Naive thymus-derived CD4-positive, alpha-beta T cell (primary cell): Measurements from ENCODE around the gene ITPR2. TPM values are rescaled to one million over a fixed set of nuclear protein-coding genes. Genes with fewer than 3 reads are reported as not detected.
A peak's percentile ranks its signal among the peaks of the same experiment; 100 is the strongest.

Experiments used
- ATAC-seq: fragments of 150-1000 bp; cut with Tn5 transposase; 2 replicates; pipeline ENCODE4 v1.10.0; 2021; ENCODE audit warnings: mild to moderate bottlenecking, moderate library complexity
- CTCF ChIA-PET: fragments of 350-600 bp; sonication (Branson Sonifier 250); formaldehyde crosslinking; loops from one replicate; lab custom pipeline; 2021; ENCODE audit warnings: antibody characterized with exemption; lab: Charles Lee
- POLR2A ChIA-PET: fragments of 350-600 bp; sonication (Branson Sonifier 250); formaldehyde crosslinking; loops from one replicate; lab custom pipeline; 2021; ENCODE audit warnings: antibody characterized with exemption, inconsistent platforms; lab: Charles Lee
- DNase-seq, 9 donors: peaks; one replicate each; pipeline versions ENCODE4 v3.0.0 to v3.0.0-alpha.2; 2020 to 2022; ENCODE audit warnings: mixed read lengths in 1 of 9
- H3K27ac ChIP-seq: one replicate; pipeline ENCODE4 v1.7.0; 2013; ENCODE audit warnings: mild to moderate bottlenecking, low read depth, low read length, moderate library complexity
- H3K27me3 ChIP-seq, 2 donors: one replicate each; pipeline ENCODE4 v1.7.0; 2013; ENCODE audit warnings: low read length in 2 of 2, mild to moderate bottlenecking in 2 of 2, moderate library complexity in 2 of 2; ENCODE audit not compliant: control insufficient read depth in 2 of 2, insufficient read depth in 2 of 2
- H3K36me3 ChIP-seq, 3 experiments: 1 replicate in 2 of 3; 2 replicates in 1 of 3; pipeline ENCODE4 v1.7.0; 2013; ENCODE audit warnings: low read length in 3 of 3, mild to moderate bottlenecking in 3 of 3, moderate library complexity in 1 of 3; ENCODE audit not compliant: insufficient read depth in 3 of 3, control insufficient read depth in 2 of 3
- H3K4me1 ChIP-seq, 2 donors: one replicate each; pipeline ENCODE4 v1.7.0; 2013; ENCODE audit warnings: low read length in 2 of 2, mild to moderate bottlenecking in 2 of 2, moderate library complexity in 1 of 2; ENCODE audit not compliant: control insufficient read depth in 2 of 2, insufficient read depth in 2 of 2
- H3K4me3 ChIP-seq: 2 replicates; pipeline ENCODE4 v1.7.0; 2013; ENCODE audit warnings: mild to moderate bottlenecking, low read length
- H3K9me3 ChIP-seq, 3 experiments: 1 replicate in 2 of 3; 2 replicates in 1 of 3; pipeline ENCODE4 v1.7.0; 2013; ENCODE audit warnings: low read length in 3 of 3; ENCODE audit not compliant: control insufficient read depth in 2 of 3
- H3K27ac Mint-ChIP-seq, 9 donors: one replicate each; pipeline ENCODE4 v1.8.0; 2020 to 2022; ENCODE audit warnings: mixed read lengths in 9 of 9, mild to moderate bottlenecking in 8 of 9, moderate library complexity in 5 of 9, inconsistent platforms in 2 of 9
- H3K27me3 Mint-ChIP-seq, 5 donors: one replicate each; pipeline ENCODE4 v1.8.0; 2021 to 2022; ENCODE audit warnings: mixed read lengths in 5 of 5, mild to moderate bottlenecking in 1 of 5
- H3K36me3 Mint-ChIP-seq, 5 donors: one replicate each; pipeline ENCODE4 v1.8.0; 2020 to 2022; ENCODE audit warnings: mixed read lengths in 5 of 5, mild to moderate bottlenecking in 3 of 5, inconsistent platforms in 1 of 5
- H3K4me1 Mint-ChIP-seq, 7 donors: one replicate each; pipeline ENCODE4 v1.8.0; 2020 to 2022; ENCODE audit warnings: mixed read lengths in 7 of 7, mild to moderate bottlenecking in 3 of 7, inconsistent platforms in 1 of 7
- H3K4me3 Mint-ChIP-seq, 10 donors: one replicate each; pipeline ENCODE4 v1.8.0; 2020 to 2022; ENCODE audit warnings: mild to moderate bottlenecking in 10 of 10, mixed read lengths in 10 of 10, moderate library complexity in 6 of 10, inconsistent platforms in 2 of 10
- H3K9me3 Mint-ChIP-seq, 11 donors: one replicate each; pipeline ENCODE4 v1.8.0; 2020 to 2022; ENCODE audit warnings: mixed read lengths in 11 of 11, mild to moderate bottlenecking in 4 of 11, inconsistent platforms in 1 of 11, moderate library complexity in 1 of 11
- intact Hi-C, 2 donors: fragments of 100-400 bp; cut with micrococcal nuclease; formaldehyde crosslinking; loops; one replicate each; pipeline ENCODE4 v1.15.1; 2023
- polyA plus RNA-seq, 2 donors: library from polyadenylated mRNA; unstranded; fragments of 300-500 nt; fragmentation: Illumina TruSeq; gene quantifications; one replicate each; pipeline ENCODE4 v1.2.3, GENCODE V29; 2021
- total RNA-seq, 6 experiments: library from RNA in 5 of 6; stranded (reverse) in 5 of 6; gene quantifications; 1 replicate in 5 of 6; 2 replicates in 1 of 6; pipeline ENCODE4 v1.2.3 and lab custom pipeline; 2021 to 2026

ITPR2 gene
- total and polyA plus RNA-seq, 7 experiments from 2014 or later = 11.3 to 71.5 (median 51.4) TPM

DNA sequence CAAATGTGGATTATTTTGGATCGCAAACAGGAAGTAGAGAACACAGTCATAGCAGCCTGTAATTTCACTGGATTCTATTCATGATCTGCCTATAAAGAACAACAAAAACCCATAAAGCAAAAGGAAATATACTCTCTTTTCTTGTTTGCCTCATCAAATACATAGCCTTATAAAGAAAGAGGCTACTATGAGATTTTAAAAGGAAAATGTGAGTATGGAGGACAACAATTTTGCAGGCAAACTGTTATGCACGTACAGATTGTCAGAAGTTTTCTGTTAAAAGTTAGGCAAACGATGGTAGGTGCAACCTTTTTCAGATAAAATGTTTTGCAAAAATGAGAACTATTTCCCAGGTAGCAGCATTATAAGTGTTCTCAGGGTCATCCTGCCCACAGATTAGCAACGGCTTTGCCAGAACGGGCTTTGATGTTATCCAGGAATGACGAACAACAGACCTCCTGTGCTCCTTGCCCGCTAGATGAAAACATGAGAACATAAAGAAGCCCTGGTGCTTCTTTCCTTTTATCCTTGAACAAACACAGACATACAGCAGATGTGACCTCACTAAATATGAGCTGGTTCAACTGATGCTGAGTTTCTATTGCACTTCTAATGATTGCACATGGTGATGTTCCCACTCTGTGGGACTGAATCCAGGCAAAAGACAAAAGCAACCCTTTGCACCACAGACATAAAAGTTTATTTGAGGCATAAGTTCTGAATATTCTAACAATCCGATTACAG is 88.1 kb downstream of the ITPR2 start:
- no peaks in the 10 kb centered on the region for H3K27me3 Mint-ChIP-seq
- POLR2A ChIA-PET = interaction anchor here (0.6 kb wide), 1 partner anchor 9 kb away, joined by 3 read pairs; no protein-coding TSS in a partner anchor

DNA sequence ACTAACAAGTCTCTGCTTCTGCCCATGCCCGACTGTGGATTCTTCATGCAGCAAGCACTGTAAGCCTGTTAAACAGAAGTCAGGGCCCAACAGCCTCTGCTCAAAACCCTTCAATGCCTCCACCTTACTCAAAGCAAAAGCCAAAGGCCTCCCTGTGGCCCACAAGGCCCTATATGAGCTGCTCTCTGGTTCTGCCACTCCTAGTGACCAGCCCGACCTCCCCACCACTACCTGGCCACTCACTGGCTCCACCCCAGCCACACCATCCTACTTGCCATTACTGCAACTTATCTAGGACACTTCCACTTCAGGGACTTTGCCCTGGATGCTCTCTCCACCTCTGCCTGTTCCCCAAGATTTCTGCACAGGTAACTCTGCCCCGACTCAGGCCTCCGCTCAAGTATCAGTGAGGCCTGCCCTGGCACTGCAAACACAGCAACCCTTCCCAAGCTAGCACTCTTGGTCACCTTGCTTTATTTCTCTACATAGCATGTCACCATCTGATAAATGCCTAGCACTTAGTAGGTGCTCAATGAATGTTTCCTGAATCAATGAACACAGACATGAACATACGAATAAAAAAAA is 88.9 kb downstream of the ITPR2 start:
- peaks cover 16 to 41% (median 35%) of the 10 kb centered on the region in 5 donors for H3K36me3 Mint-ChIP-seq
- ChIA-PET CTCF (no interaction called here), POLR2A (no interaction called here)
- intact Hi-C loops = no loop called here
- peaks cover 0 to 8% (median 3%) of the 10 kb centered on the region in 3 experiments for H3K9me3 ChIP-seq
- H3K4me3 Mint-ChIP-seq = no peak overlapping the region
- peaks cover 6 to 8% of the 10 kb centered on the region in 2 donors for H3K4me1 ChIP-seq
- H3K36me3 ChIP-seq = no peaks in the 10 kb centered on the region
- DNase-seq = no peak
- H3K27me3 ChIP-seq = no peaks in the 10 kb centered on the region
- H3K9me3 Mint-ChIP-seq = peaks cover 0 to 30% (median 9%) of the 10 kb centered on the region in 11 donors
- H3K27ac ChIP-seq = no peak overlapping the region
- no peak for ATAC-seq
- no peaks in the 10 kb centered on the region for H3K27me3 Mint-ChIP-seq
- H3K4me3 ChIP-seq = no peak overlapping the region
- H3K27ac Mint-ChIP-seq = peak overlapping the region in 3 of 9 donors; percentile 3 to 28 (median 27)
- peaks cover 28 to 59% (median 40%) of the 10 kb centered on the region in 7 donors for H3K4me1 Mint-ChIP-seq

More for the DNA sequence above, 88.1 kb downstream of the ITPR2 start:
- Histone ChIP-seq H3K36me3 (no peaks in the 10 kb centered on the region), H3K27ac (no peak overlapping the region), H3K4me1 (peaks cover 11% of the 10 kb centered on the region in 2 donors), H3K27me3 (no peaks in the 10 kb centered on the region), H3K4me3 (no peak overlapping the region), H3K9me3 (peaks cover 0 to 4% (median 0%) of the 10 kb centered on the region in 3 experiments)
- peaks cover 0 to 25% (median 7%) of the 10 kb centered on the region in 11 donors for H3K9me3 Mint-ChIP-seq
- intact Hi-C loops = no loop called here
- H3K4me1 Mint-ChIP-seq = peaks cover 32 to 66% (median 47%) of the 10 kb centered on the region in 7 donors
- ATAC-seq (no peak), DNase-seq (no peak)
- CTCF ChIA-PET = no interaction called here
- peak overlapping the region in 1 of 9 donors; percentile 23 for H3K27ac Mint-ChIP-seq
- peaks cover 13 to 39% (median 31%) of the 10 kb centered on the region in 5 donors for H3K36me3 Mint-ChIP-seq
- peak overlapping the region in 1 of 10 donors; percentile 6 for H3K4me3 Mint-ChIP-seq

DNA sequence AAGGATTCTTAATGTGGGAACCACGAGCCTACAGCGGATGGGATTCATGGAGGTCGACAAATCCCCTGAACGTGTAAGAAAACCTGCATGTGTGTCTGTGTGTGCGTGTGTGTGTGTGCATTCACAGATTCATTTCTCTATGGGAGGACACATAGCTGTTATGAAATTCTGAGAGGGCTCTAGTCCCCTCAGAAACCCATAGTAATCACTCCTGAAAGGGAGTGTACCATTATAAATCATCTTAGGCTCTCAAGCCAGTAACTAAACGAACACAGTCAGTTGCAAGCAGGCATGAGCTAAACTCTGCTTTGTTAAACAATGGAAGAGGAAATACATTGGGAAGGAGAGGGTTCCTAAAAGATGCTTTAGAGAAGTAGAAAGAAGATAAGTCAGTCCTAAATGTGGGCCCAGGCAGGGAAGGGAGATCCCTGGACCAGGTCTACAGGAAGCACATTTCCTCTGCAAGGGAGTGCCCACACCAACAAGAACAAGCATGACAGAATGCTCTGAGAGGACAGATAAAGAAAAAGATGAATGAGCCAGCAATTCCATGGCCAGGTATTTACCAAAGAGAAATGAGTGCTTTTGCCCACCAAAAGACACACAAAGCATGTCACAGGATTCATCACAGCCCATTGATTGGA is 91.3 kb downstream of the ITPR2 start:
- H3K27ac Mint-ChIP-seq = peak overlapping the region in 1 of 9 donors; percentile 23

DNA sequence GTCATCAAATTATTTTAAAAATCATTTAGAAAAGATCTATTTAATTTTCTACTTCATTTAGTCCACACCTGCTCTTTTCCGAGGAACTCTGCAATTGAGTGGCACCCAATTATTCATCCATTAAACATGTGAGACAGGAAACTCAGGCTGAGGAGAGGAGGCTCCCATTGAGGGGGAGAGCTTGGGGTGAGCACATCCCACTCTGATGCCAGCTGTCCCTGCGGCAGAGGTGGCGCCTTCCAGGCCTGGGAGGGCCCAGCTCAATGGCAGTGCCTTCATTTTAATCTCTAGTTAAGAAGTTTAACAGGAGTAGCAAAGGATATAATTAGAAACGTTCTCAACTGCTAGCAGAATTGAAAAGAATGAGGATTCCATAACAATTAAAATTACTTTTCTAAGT is 92.0 kb downstream of the ITPR2 start:
- Histone ChIP-seq H3K27me3 (no peaks in the 10 kb centered on the region), H3K4me1 (no peaks in the 10 kb centered on the region), H3K27ac (no peak overlapping the region), H3K4me3 (no peak overlapping the region), H3K36me3 (no peaks in the 10 kb centered on the region), H3K9me3 (peaks cover 0 to 11% (median 4%) of the 10 kb centered on the region in 3 experiments)
- no peaks in the 10 kb centered on the region for H3K27me3 Mint-ChIP-seq
- peaks cover 16 to 63% (median 56%) of the 10 kb centered on the region in 5 donors for H3K36me3 Mint-ChIP-seq
- CTCF ChIA-PET = no interaction called here
- H3K27ac Mint-ChIP-seq = no peak overlapping the region
- no peak for ATAC-seq
- DNase-seq = no peak
- H3K9me3 Mint-ChIP-seq = peaks cover 0 to 45% (median 10%) of the 10 kb centered on the region in 11 donors
- intact Hi-C loops = no loop called here
- no peak overlapping the region for H3K4me3 Mint-ChIP-seq
- H3K4me1 Mint-ChIP-seq = peaks cover 14 to 50% (median 32%) of the 10 kb centered on the region in 7 donors
- POLR2A ChIA-PET = no interaction called here

More for the DNA sequence above, 91.3 kb downstream of the ITPR2 start:
- Mint-ChIP-seq H3K4me1 (peaks cover 17 to 51% (median 30%) of the 10 kb centered on the region in 7 donors), H3K27me3 (no peaks in the 10 kb centered on the region), H3K9me3 (peaks cover 0 to 45% (median 10%) of the 10 kb centered on the region in 11 donors), H3K4me3 (no peak overlapping the region), H3K36me3 (peaks cover 16 to 61% (median 53%) of the 10 kb centered on the region in 5 donors)
- ChIA-PET POLR2A (no interaction called here), CTCF (no interaction called here)
- Histone ChIP-seq H3K27me3 (no peaks in the 10 kb centered on the region), H3K27ac (no peak overlapping the region), H3K4me3 (no peak overlapping the region), H3K36me3 (no peaks in the 10 kb centered on the region), H3K4me1 (no peaks in the 10 kb centered on the region), H3K9me3 (peaks cover 0 to 11% (median 4%) of the 10 kb centered on the region in 3 experiments)
- intact Hi-C loops = no loop called here
- no peak for ATAC-seq
- DNase-seq = no peak

DNA sequence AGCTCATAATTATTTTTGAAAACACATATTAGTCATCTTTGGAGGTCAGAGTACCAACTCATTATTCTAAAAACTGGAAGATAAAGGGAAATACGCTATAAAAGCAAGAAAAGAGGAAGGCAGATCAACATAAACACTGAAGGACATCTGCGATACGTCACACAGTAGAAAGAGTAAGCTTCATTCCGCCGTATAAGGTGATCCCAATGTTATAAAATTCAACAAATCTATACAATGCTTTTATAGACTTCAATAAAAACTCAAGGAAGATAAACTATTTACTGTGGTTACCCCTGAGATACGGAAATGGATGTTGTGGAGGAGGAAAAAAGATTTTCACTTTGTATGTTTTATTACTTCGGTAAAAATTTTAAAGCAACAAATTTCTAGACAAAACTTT is 92.6 kb downstream of the ITPR2 start:
- H3K27ac Mint-ChIP-seq = no peak overlapping the region
- ChIA-PET POLR2A (no interaction called here), CTCF (interaction anchor here (0.6 kb wide), 1 partner anchor 146 kb away, joined by 5 read pairs; no protein-coding TSS in a partner anchor)
- Histone ChIP-seq H3K9me3 (peaks cover 0 to 11% (median 4%) of the 10 kb centered on the region in 3 experiments), H3K27me3 (no peaks in the 10 kb centered on the region), H3K27ac (no peak overlapping the region), H3K36me3 (no peaks in the 10 kb centered on the region), H3K4me3 (no peak overlapping the region), H3K4me1 (no peaks in the 10 kb centered on the region)
- ATAC-seq (no peak), DNase-seq (no peak)
- H3K27me3 Mint-ChIP-seq = no peaks in the 10 kb centered on the region
- H3K36me3 Mint-ChIP-seq = peaks cover 16 to 64% (median 56%) of the 10 kb centered on the region in 5 donors
- peaks cover 0 to 45% (median 10%) of the 10 kb centered on the region in 11 donors for H3K9me3 Mint-ChIP-seq
- H3K4me1 Mint-ChIP-seq = peaks cover 14 to 49% (median 35%) of the 10 kb centered on the region in 7 donors
- intact Hi-C loops = no loop called here
- H3K4me3 Mint-ChIP-seq = no peak overlapping the region

DNA sequence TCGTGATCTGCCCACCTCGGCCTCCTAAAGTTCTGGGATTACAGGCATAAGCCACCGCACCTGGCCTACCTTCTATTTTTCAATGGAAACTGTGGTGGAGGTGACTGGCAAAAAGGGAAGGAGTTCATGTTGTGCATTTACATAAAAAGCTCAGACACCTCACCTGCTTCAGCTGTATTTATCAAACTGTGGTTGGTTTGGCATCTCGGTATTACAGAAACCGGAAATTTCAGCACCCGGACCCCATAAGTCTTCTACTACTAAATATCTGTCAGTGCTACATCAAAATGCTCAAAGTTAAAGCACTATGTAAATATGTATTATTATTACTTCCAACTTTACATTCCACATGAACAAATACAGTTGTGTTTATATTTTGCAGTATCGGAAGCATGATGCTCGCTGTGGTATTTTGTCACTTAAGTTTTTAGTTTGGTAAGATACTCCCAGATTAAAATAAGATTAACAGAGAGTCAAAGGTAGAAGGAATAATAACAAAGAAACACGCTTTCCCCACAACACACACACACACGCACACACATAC is 95.4 kb downstream of the ITPR2 start:
- POLR2A ChIA-PET = no interaction called here
- Mint-ChIP-seq H3K4me3 (no peak overlapping the region), H3K4me1 (peaks cover 24 to 53% (median 41%) of the 10 kb centered on the region in 7 donors), H3K9me3 (peaks cover 0 to 41% (median 10%) of the 10 kb centered on the region in 11 donors), H3K36me3 (peaks cover 16 to 57% (median 48%) of the 10 kb centered on the region in 5 donors), H3K27me3 (no peaks in the 10 kb centered on the region), H3K27ac (no peak overlapping the region)
- no peak overlapping the region for H3K4me3 ChIP-seq
- peaks cover 0 to 11% (median 4%) of the 10 kb centered on the region in 3 experiments for H3K9me3 ChIP-seq
- ATAC-seq = no peak
- no peak overlapping the region for H3K27ac ChIP-seq
- intact Hi-C loops = no loop called here
- no peaks in the 10 kb centered on the region for H3K36me3 ChIP-seq
- H3K27me3 ChIP-seq = no peaks in the 10 kb centered on the region
- CTCF ChIA-PET = no interaction called here
- DNase-seq = no peak
- H3K4me1 ChIP-seq = peaks cover 0 to under 1% of the 10 kb centered on the region in 2 donors
